Measurements from ENCODE around the gene SYTL5.
A peak's percentile ranks its signal among the peaks of the same experiment; 100 is the strongest.

SYTL5 gene

DNA sequence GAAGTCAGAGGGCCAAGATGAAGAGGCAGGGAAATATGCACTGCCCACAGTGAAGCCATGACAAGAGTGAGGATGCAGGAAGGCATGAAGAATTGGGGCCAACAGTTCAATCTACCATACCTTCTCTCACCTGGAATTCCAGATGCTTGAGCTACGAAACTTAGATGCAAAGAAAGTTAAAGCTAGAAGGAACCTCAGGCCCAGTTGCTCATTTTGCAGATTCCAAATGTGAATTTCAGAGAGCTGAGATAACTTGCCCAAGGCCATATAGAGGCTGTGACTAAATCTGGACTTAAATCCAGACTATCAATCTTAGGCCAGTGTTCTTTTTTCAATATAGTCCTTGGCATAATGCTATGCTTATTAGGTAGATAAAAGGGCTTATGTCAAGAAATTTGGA is 121.6 kb downstream of the SYTL5 start:
- DNase-seq (ENCODE audit: insufficient read length, low spot score) = no peak
- no peak for FAIRE-seq

DNA sequence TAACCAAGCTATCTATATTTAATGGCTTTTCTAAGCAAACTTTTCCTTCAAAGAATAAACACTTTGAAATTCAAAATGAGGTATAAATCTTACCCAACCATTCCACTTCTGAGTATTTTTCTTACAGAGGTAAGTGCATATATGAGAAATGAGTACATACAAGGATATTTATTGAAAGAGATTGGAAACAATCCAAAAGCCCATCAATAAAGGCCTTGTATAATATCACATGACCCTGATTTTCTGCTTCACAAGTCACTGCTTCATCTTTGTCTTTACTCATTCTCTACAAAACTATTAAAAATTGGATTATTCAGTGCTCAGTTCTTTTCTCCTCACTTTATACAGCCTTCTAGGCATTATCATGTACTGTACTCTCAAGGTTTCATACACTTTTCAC is 123.0 kb downstream of the SYTL5 start:
- no peak for FAIRE-seq

DNA sequence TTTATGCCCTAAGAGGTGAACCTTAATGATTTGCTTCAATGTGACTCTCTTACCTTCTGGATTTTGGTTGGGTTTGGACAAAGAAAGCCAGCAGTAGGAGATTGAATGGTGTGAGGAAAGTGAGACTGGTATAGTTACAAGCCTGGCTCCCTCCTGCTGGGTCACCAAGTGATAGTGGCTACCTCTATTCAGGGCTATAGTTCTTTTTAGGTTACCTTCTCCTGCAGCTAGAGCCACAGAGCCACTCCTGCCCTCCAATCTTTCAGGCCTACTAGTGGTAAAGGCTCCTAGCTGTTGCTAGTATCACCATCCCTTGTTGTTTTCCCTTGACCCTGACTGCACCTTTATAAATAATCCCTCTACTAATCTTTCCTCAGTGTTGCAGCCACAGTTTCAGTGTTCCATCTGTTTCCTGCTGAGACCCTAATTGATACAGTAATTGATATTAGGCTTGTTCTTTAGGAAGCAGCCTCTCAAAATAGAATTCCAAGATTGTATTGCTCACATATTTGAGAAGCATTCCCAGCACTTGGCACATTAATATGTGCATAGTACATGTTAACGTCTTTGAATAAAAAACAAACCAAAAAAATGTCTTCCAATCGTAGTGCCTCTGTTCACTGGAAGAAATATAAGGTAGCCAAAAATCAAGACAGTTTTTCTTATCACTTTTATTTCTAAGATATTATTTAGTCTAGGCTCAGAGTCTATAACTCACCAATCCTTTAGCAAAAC is 132.0 kb downstream of the SYTL5 start:
- FAIRE-seq (no peak), DNase-seq (ENCODE audit: insufficient read length, low spot score) (no peak)

More for the DNA sequence above, 123.0 kb downstream of the SYTL5 start:
- no peak for DNase-seq (ENCODE audit: insufficient read length, low spot score)

DNA sequence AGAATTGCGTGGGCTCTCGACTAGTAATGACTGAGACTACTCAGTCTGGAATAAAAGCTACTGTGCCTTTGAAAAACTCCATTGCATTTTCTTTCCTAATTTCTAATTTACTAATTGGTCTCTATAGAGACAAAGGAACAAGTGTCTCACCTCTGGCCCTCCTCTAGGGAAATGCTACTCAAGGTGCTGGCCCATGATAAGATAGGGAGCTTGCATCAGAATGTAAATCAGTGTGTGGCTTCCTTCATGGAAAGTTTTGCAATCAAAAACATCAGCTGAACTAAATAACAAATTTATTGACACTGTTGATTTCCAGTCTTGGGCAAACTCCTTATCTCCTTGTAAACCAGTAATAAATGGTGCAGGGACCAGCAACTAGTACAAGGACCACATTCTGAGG is 132.5 kb downstream of the SYTL5 start:
- FAIRE-seq = no peak
- DNase-seq (ENCODE audit: insufficient read length, low spot score) = no peak

DNA sequence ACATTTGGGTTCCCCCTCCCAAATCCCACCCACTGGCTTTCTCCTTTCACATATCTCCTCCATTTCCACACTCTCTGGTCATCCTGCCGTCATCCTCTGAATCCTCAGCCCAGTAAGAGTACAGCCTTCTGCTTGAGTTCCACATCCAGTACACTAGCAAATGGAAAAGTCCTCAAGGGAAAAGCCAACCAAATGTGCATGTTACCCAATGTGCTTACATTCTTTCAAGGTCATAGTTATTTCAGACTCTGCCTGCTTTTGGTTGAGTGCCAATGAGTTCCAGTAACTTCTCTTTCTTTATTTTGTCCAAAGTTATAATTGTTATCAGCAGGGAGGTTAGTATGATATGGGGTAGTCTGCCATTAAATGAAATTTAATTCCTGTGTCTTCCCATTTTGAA is 136.3 kb downstream of the SYTL5 start:
- no peak for DNase-seq (ENCODE audit: insufficient read length, low spot score)
- no peak for FAIRE-seq

DNA sequence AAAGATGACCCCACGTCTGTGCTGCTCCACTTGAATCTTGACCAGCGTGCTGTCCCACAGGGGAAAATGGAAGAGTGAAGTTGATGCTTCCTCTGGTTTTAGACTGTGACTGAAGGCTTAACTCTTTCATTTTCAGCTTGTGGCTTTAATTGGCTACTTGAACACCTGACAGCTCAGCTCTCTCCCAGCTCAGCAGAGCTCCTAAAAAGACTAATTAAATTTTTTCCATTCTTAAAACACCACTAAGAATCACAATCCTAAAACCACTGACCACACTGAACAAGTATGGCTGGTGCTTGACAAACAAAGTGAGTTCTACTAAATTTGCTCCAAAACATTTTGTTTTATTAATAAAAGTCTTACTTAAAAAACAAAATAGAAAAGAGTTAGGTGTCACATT is 142.7 kb downstream of the SYTL5 start:
- FAIRE-seq (no peak), DNase-seq (ENCODE audit: insufficient read length, low spot score) (no peak)

DNA sequence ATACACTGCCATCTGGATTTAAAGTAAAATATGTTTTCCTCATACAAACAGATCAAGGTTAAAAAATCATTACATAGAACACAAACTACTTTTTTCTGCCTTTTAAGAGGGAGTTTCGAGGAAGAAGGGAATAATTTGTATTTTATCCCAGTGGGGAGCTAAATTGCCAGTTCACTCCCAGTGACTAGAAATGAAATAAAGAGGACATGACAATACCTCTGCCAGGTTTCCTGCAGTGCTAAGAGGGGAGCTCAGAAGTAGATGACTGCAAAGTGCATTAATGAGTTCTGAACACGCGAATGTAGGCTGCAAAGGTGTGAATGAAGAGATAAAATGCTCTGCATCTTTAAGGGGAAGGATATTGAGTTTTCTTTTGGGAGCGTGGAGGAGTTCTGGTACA is 144.6 kb downstream of the SYTL5 start:
- DNase-seq (ENCODE audit: insufficient read length, low spot score) (no peak), FAIRE-seq (no peak)

DNA sequence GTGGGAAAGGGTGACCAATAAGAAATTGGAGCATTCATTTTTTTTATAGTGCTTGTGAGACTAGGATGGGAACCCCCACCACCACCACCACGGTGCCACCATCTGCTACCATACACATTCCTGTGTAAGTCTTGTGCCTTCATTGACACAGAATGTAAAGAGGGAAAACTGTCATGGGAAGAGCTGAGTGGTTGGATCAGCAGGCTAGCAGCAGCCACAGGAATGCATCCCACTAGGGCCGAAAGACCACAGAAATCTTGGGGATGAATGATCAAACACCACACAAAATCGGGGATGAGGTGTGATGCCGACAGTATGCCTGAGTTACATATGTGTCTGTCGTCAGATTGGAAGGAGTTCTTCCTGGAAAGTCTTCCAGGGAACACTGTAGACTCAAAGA is 145.1 kb downstream of the SYTL5 start:
- DNase-seq (ENCODE audit: insufficient read length, low spot score) (no peak), FAIRE-seq (no peak)

DNA sequence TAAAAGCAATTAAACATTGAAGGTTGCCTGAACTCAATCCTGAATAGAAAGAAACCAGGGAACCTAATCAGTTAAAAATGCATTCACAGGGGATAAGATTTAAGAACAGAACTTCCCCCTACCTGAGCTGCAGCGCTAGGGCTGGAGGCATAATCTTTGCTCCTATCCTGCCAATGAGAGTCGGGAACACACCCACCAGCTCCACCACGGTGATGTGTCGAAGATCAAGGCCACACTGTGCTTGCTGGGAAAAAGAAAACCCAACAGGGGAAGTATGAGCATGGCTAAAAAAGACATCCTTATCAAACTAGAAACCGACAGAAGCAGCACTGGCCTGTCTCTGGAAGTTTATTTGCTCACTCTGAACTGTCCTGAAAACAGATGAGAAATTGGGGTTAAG is 148.0 kb downstream of the SYTL5 start:
- no peak for FAIRE-seq
- no peak for DNase-seq (ENCODE audit: insufficient read length, low spot score)

DNA sequence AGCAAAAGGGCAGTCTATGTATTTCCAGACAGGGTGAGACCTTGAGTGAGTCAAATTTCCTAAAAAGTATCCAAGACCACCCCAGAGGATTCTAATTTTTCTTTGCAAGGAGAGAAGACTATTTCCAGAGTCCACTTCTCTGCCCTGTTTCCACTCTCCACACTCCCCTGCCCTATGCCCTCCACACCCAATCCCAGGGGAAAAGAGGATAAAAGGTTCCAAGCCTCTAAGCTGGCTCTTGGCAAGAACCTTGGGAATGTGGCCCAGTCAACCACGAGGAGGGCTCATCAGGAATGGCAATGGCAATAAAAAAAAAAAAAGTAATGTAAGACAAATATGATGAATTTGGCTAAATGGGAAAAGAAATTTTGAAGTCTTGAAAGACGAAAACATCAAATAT is 148.5 kb downstream of the SYTL5 start:
- FAIRE-seq = no peak

DNA sequence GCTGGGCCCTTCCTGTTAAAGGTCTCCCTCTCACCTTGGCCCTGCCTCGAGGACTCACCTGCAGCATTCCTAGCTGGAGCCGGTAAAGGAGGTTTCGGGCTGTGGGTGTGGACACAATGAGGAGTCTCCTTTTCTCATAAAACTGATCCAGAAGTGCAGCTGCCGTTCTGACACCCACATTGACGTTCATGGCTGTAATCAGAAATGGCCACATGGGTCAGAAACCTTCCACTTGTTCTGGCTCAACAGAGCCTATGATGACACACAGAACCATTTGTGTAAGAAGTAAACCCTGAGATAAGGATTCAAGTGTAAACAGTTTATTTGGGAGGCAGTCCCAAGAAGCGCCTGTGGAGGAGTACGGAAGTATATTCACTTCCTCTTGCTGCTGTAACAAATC is 150.5 kb downstream of the SYTL5 start:
- DNase-seq (ENCODE audit: insufficient read length, low spot score) (no peak), FAIRE-seq (no peak)

More for the DNA sequence above, 148.5 kb downstream of the SYTL5 start:
- no peak for DNase-seq (ENCODE audit: insufficient read length, low spot score)

DNA sequence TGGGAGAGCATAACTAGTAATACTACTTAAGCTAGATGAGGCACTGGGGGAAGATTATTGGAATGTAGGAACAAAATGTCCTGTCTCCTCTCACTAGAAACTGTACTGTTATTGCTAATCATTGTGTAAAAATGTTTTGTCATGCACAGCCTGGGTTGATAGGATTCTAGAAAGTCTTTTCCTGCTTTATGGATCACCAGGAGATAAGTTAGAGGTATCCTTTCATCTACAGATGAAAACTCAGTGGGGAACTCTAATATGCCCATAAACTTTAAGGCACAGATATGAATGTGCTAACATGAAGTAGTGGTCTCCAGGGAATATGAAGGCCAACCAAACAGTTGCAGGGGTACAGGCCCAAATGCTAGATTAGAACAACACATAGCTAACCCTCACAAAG is 156.8 kb downstream of the SYTL5 start:
- FAIRE-seq (no peak), DNase-seq (ENCODE audit: insufficient read length, low spot score) (no peak)

DNA sequence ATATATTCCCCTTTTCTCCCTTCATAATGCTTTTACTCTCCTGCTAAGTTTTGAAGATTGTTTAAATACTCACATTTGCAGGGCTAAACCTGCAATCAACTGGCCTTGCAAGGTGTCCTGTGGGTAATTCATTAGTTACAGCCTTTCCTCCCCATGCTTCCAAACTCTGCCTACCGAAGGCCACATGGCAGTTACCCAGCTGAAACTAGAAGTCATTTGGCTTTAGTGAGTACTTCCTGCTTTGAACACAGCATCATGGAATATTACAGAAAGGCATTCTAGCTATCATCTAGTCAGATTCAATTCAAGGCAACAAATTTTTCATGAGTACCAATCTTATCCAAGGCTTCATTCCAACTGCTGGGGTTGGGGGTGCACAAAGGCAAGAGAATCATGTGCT is 158.7 kb downstream of the SYTL5 start:
- FAIRE-seq (no peak), DNase-seq (ENCODE audit: insufficient read length, low spot score) (no peak)

DNA sequence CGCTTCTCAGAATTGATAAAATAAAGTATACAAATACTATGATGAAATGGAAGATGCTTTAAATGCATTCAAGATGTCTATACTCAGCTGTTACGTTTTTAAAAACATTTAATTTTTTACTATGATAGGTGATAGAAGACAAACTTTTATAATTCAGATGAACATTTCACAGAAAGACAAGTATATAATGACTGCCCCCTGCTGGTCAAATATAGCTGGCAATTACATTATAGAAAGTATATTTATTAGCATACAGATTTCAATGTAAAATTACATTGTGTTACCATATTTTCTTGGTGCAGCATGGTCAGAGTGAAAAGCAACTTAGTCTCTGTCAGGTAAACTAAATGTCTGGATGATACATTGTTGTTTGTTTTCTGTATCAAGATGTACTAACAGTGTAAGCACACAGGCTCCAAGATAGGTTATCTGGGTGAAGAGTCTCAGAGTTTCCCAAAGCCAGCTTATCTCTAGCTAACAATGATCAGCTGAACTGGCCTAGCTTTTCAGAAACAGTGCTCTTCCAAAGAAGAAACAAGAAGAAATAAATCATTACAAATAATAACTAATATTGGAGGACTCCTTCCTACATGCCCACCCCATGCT is 160.2 kb downstream of the SYTL5 start:
- DNase-seq (ENCODE audit: insufficient read length, low spot score) (peak; percentile 2), FAIRE-seq (no peak)

DNA sequence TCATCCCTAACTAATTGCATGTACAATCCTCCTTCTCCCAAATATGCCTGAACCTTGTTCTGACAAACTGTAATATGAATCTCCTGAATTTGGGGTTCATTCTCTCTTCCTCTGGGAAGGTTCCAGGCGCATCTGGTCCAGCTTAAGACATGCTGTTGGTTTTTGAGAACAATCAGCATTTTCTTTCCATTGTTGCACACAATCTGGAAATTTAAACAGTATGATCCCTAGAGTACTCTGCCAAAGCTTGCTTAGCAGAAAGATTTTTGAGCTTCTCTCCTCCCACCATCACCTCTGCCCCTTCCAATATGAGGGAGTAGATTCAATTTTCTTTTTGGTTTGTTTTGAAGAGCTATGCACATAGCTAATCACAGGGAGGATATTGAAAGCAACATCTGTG is 164.2 kb downstream of the SYTL5 start:
- no peak for DNase-seq (ENCODE audit: insufficient read length, low spot score)

DNA sequence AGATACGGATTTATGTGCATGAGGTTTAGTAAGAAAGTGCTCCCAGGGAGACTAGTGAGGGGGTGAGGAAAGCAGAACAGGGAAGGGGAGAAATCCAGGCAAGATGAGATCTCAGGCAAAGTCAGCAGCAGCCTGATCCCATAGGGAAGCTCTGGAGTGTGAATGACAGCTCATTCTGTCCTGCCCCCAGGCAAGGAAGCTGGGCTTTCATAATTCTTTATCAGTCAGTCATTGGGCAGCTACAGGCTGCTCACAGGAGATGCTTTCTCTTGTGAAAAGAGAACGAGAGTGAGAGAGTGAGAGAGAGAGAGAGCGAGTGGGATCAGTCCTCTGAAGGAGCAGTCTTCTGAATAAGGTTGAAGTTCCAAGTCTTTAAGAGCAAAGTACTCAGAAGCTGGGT is 166.2 kb downstream of the SYTL5 start:
- FAIRE-seq (no peak), DNase-seq (ENCODE audit: insufficient read length, low spot score) (no peak)

More for the DNA sequence above, 164.2 kb downstream of the SYTL5 start:
- FAIRE-seq = no peak

DNA sequence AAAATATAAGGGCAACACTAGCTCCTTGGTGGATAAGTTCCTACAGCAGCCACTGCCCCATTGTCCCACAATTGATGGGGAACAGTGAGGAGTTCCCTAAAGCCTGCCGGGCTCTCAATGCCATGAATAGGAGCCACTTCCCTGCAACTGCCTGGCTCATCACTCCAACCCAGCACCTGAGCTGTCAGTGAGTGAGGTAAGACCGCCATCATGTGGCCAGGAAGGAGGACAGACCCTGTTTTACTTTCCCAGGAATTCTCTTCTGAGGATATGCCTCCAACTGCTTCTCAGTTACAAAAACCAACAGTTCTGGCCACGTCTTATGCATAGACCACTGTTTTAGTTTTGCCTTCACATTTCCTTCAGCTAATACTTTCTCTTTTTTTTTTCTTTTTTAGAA is 168.8 kb downstream of the SYTL5 start:
- no peak for FAIRE-seq
- peak; percentile 19 for DNase-seq (ENCODE audit: insufficient read length, low spot score)

DNA sequence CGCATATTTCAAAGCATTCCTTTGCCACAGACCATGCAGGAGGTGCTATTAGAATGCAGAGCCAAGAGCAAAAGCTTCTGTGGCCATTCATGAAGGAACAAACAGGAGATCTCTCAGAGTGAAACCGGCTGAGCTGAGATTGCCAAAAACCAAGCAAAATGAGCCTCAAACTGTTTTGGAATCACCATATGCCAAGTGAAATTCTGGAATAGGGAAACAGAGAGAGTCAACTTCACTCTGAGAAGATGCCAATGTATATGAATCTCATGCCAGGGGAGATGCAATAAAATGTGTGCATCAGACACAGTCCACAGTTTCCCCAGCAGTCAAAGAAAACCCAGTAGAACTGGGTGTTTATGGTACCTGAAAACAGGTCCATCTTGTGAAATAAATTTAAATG is 172.0 kb downstream of the SYTL5 start:
- FAIRE-seq = no peak
- no peak for DNase-seq (ENCODE audit: insufficient read length, low spot score)

Data from HTR-8/SVneo (cell line).